Panc1 (cell line): ENCODE results near the gene ISOC2.

Experiments
- CTCF ChIP-seq: fragments of 450-650 bp; IDR thresholded peaks from 2 replicates; pipeline ENCODE4 v1.5.1; 2017; ENCODE audit warnings: mild to moderate bottlenecking
- POLR2AphosphoS5 ChIP-seq: IDR thresholded peaks from 2 replicates; pipeline ENCODE4 v1.6.1; 2012; ENCODE audit warnings: mild to moderate bottlenecking, low read depth, low read length, moderate library complexity
- REST ChIP-seq, 2 experiments: IDR thresholded peaks; 2 replicates each; pipeline ENCODE4 v1.6.1; 2011 to 2012; ENCODE audit warnings: low read depth in 2 of 2, control low read depth in 1 of 2, low read length in 1 of 2, mild to moderate bottlenecking in 1 of 2, moderate library complexity in 1 of 2; ENCODE audit not compliant: insufficient read depth in 1 of 2
- SIN3A ChIP-seq: IDR thresholded peaks from 2 replicates; pipeline ENCODE4 v1.6.1; 2012; ENCODE audit warnings: low read depth, mild to moderate bottlenecking, low read length, moderate library complexity, borderline replicate concordance; ENCODE audit not compliant: insufficient read depth

- TF ChIP-seq POLR2AphosphoS5 (no peak), CTCF (no peak), REST (IDR thresholded peaks at IDR 0.05; ENCODE audit: insufficient read depth in 1 of 2, low read depth in 2 of 2, low read length in 1 of 2) (no peak), SIN3A (no peak)
Measured at GRCh38 chr19:55482156-55482961, 20.9 kb upstream of the ISOC2 start.
